Measurements from ENCODE around the gene PTPRD.

DNA sequence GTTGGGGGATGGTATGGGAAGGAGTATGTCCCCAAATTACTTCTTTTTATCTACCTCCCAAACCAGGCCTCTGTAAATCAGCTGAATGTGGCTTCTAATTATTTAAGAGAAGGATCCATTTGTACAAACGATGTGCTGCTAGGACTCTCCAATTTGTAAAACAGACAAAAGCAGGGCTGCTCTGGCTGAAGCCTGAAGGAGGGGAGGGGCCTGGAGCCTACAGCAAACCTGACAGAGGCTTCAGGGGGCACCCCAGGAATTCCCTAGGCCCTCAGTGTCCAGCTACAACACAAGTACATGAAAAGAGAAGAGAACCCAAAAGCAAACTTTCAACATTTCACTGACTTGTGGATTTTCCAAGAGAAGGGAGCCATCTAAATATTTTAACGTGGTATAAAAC is 1873.9 kb downstream of the PTPRD start:
- TF ChIP-seq ZNF396 (CRISPR knock-in tag; IDR thresholded peaks at IDR 0.05; ENCODE audit: borderline replicate concordance) (no peak), ETV6 (CRISPR knock-in tag; IDR thresholded peaks at IDR 0.05) (no peak), FOXP1 (CRISPR knock-in tag; IDR thresholded peaks at IDR 0.05; ENCODE audit: borderline replicate concordance) (no peak), CREB1 (CRISPR knock-in tag; IDR thresholded peaks at IDR 0.05) (no peak), TEAD4 (CRISPR knock-in tag; IDR thresholded peaks at IDR 0.05) (no peak), FOXJ3 (CRISPR knock-in tag; IDR thresholded peaks at IDR 0.05; ENCODE audit: borderline replicate concordance) (no peak)
- TF ChIP-seq, protein P1, sequence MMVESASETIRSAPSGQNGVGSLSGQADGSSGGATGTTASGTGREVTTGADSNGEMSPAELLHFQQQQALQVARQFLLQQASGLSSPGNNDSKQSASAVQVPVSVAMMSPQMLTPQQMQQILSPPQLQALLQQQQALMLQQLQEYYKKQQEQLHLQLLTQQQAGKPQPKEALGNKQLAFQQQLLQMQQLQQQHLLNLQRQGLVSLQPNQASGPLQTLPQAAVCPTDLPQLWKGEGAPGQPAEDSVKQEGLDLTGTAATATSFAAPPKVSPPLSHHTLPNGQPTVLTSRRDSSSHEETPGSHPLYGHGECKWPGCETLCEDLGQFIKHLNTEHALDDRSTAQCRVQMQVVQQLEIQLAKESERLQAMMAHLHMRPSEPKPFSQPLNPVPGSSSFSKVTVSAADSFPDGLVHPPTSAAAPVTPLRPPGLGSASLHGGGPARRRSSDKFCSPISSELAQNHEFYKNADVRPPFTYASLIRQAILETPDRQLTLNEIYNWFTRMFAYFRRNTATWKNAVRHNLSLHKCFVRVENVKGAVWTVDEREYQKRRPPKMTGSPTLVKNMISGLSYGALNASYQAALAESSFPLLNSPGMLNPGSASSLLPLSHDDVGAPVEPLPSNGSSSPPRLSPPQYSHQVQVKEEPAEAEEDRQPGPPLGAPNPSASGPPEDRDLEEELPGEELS (CRISPR knock-in tag; IDR thresholded peaks at IDR 0.05): no peak
- TF ChIP-seq, protein P2, sequence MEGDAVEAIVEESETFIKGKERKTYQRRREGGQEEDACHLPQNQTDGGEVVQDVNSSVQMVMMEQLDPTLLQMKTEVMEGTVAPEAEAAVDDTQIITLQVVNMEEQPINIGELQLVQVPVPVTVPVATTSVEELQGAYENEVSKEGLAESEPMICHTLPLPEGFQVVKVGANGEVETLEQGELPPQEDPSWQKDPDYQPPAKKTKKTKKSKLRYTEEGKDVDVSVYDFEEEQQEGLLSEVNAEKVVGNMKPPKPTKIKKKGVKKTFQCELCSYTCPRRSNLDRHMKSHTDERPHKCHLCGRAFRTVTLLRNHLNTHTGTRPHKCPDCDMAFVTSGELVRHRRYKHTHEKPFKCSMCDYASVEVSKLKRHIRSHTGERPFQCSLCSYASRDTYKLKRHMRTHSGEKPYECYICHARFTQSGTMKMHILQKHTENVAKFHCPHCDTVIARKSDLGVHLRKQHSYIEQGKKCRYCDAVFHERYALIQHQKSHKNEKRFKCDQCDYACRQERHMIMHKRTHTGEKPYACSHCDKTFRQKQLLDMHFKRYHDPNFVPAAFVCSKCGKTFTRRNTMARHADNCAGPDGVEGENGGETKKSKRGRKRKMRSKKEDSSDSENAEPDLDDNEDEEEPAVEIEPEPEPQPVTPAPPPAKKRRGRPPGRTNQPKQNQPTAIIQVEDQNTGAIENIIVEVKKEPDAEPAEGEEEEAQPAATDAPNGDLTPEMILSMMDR (IDR thresholded peaks at IDR 0.05): no peak
- TF ChIP-seq, protein P3, sequence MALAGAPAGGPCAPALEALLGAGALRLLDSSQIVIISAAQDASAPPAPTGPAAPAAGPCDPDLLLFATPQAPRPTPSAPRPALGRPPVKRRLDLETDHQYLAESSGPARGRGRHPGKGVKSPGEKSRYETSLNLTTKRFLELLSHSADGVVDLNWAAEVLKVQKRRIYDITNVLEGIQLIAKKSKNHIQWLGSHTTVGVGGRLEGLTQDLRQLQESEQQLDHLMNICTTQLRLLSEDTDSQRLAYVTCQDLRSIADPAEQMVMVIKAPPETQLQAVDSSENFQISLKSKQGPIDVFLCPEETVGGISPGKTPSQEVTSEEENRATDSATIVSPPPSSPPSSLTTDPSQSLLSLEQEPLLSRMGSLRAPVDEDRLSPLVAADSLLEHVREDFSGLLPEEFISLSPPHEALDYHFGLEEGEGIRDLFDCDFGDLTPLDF (CRISPR knock-in tag; IDR thresholded peaks at IDR 0.05): no peak
- TF ChIP-seq, protein P4, sequence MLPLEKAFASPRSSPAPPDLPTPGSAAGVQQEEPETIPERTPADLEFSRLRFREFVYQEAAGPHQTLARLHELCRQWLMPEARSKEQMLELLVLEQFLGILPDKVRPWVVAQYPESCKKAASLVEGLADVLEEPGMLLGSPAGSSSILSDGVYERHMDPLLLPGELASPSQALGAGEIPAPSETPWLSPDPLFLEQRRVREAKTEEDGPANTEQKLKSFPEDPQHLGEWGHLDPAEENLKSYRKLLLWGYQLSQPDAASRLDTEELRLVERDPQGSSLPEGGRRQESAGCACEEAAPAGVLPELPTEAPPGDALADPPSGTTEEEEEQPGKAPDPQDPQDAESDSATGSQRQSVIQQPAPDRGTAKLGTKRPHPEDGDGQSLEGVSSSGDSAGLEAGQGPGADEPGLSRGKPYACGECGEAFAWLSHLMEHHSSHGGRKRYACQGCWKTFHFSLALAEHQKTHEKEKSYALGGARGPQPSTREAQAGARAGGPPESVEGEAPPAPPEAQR (CRISPR knock-in tag; IDR thresholded peaks at IDR 0.05): no peak
- TF ChIP-seq, protein P5, sequence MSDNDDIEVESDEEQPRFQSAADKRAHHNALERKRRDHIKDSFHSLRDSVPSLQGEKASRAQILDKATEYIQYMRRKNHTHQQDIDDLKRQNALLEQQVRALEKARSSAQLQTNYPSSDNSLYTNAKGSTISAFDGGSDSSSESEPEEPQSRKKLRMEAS (CRISPR knock-in tag; IDR thresholded peaks at IDR 0.05): no peak
- TF ChIP-seq, protein P6, sequence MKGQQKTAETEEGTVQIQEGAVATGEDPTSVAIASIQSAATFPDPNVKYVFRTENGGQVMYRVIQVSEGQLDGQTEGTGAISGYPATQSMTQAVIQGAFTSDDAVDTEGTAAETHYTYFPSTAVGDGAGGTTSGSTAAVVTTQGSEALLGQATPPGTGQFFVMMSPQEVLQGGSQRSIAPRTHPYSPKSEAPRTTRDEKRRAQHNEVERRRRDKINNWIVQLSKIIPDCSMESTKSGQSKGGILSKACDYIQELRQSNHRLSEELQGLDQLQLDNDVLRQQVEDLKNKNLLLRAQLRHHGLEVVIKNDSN (CRISPR knock-in tag; IDR thresholded peaks at IDR 0.05): no peak
- TF ChIP-seq, protein P7, sequence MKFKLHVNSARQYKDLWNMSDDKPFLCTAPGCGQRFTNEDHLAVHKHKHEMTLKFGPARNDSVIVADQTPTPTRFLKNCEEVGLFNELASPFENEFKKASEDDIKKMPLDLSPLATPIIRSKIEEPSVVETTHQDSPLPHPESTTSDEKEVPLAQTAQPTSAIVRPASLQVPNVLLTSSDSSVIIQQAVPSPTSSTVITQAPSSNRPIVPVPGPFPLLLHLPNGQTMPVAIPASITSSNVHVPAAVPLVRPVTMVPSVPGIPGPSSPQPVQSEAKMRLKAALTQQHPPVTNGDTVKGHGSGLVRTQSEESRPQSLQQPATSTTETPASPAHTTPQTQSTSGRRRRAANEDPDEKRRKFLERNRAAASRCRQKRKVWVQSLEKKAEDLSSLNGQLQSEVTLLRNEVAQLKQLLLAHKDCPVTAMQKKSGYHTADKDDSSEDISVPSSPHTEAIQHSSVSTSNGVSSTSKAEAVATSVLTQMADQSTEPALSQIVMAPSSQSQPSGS (CRISPR knock-in tag; IDR thresholded peaks at IDR 0.05; ENCODE audit: borderline replicate concordance, low read depth): no peak
